ENCODE data around the gene LETM1. TPM values are rescaled to one million over a fixed set of nuclear protein-coding genes. Genes with fewer than 3 reads are reported as not detected.

Gene LETM1
- total RNA-seq, 1 donor from 2014 or later: 39.8 TPM

DNA sequence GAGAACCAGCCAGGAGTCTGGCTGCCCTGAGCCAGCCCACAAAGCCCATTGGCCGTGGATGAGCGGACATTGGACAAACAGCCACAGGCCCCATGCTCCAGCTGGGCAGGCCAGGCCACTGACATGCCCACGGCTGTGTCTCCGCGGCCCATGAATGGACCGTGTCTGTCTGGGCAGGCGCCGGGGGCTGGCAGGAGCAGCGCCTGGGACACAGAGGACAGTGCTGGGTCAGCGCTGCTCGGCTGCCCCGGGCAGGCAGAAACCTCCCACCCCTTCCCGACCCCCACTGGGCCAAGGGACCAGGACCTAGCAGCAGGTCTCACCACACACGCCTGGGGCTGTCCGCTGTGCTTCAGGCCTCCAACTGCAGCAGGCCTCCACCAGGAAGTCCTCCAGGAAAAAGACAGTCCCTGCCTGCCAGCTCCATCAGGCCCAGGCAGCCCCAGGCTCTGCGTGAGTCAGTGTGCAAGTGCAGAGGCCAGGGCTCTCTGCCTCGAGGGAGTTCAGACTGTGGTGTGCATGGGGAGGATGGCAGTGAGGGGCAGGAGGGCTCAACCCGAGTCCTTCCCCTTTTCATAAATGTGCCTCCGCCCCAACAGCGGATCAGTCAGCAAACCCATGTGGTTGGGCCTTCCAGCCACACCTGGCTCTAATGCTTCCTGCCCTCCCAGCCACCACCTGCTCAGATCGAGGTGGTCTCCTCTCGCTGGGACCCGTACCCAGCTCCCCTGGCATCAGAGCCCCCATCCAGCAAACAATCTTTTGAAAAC is 80.0 kb downstream of the LETM1 start:
- intact Hi-C loops (cut with DNase I): no loop called here
- ATAC-seq (no peak), DNase-seq (ENCODE audit: missing footprints) (no peak)

DNA sequence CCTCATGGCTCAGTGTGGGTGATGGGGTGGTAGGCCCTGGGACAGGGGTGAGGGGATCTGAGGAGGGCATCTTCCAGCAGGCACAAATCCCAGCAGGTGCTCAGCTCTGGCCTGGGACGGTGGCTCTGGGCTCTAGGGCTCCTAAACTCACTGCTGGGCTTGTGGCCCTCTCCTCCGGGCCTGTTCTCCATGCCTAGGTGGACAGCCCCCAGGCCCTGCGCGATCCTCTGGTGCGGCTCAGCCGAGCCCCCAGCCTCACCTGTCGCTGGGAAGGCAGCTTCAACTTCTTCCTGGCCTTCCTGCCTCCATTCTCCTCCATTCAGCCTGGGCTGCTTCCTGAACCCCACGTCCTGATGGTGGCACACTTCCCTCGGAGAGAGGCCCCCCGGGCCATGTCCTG is 82.2 kb downstream of the LETM1 start:
- intact Hi-C loops (cut with DNase I): no loop called here
- ATAC-seq: no peak
- DNase-seq (ENCODE audit: missing footprints): no peak

DNA sequence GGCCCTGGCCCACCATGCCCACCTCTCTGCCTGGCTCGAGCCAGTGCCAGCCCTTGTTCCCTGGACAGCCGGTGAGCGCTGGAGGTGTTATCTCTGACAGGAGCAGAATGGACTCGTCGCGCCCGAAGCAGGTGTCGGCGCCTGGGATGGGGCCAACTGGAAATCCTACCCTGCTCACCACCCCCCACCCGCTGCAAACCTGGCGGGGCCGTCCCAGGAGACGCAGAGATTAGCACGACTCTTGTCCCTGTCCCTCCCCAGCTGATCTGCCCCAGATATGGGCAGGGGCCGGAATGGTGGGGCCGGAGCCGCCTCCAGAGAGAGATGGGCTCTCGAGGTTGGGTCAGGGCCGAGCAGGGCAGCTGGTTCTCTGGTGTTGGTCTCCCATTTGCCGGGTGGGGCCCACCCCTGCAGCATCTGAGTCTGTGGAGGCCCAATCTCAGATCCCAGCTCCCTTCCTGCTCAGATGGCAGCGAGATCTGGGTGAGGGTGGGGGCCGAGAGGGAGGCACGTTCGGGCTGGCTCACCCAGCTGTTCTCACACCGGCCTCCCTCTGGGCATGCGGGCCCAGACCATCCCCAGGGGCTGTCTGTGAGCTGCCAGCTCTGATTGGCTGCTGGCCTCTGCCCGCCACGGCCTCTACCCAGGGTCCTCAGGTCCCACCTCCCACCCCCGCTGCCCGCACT is 83.0 kb downstream of the LETM1 start:
- ATAC-seq: no peak
- DNase-seq (ENCODE audit: missing footprints): no peak
- intact Hi-C loops (cut with DNase I): no loop called here

DNA sequence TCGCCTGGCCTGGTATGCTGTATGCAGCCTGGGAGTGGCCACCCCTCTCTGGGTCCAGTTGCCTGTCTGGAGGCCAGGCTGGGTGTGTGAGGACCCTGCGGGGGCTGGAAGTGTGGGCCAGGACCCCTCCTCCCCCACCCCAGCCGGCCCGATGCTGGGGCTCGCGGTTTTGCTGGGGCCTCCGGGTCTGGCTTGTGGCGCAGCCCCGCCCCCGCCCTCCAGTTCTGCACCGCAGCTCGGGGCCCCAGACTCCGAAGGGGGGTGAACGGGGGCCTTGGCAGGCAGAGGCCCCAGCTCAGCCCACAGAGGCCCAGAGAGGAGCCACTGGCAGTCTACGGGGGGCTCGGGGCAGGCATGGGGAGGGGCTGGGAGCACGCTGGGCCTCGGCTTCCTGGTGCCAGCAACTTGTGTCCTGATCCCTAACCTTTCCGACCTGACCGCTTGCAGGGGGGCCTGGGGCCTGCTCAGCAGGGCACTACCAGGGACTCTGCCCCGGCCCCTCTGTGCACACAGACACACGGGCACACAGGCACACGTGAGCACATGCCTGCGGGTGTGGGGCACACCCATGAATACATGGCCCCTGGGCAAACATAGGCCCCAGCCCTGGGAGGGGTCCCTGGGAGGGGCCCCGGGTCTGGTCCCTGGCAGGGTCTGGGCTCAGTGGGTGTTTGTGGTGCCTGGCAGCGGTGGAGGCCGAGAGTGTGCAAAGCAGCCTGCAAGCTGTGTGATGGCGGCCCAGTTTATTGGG is 84.2 kb downstream of the LETM1 start:
- ATAC-seq (no peak), DNase-seq (ENCODE audit: missing footprints) (no peak)
- intact Hi-C loops (cut with DNase I): no loop called here

DNA sequence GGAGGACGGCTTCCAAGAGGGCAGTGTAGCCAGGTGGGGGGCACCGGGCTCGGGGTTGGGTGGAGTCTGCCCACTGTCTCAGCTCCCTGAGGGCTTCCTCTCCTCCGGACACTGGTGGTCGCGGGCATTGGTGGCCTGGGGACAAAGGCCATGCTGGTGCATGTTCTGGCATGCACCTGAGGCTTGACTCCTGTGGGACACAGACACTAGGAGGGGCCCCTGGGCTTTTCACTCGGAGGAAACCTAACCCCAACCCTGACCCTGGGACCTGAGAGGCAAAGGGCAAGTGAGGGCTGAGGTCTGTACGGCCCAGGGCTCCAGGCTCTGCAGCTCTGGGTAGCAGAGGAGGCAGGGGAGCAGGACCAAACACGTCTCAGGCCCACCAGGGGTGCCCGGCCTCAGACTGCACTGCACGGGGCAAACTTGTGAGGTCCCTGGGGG is 85.1 kb downstream of the LETM1 start:
- no peak for ATAC-seq

DNA sequence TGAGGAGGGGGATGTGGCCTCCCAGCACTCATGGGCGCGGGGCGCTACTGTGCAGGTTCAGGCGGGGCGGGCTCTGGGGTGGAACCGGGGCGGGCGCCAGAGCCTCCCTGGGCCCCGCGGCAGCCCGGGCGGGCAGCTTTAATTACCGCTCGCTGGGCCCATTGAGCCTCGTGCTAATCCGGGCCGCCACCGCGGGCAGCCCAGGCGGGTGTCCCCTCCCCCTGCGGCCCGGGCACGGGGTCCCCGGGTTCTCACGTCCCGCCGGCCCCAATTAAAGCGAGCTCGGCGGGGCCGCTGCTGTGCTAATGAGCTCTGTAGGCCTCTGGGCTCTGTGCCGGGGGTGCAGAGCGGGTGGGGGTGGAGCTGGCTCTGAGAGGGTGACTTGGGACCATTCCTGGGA is 85.7 kb downstream of the LETM1 start:
- DNase-seq (ENCODE audit: missing footprints) (no peak), ATAC-seq (no peak)
- intact Hi-C loops (cut with DNase I): no loop called here

More for the DNA sequence above, 85.1 kb downstream of the LETM1 start:
- no peak for DNase-seq (ENCODE audit: missing footprints)
- intact Hi-C loops (cut with DNase I): no loop called here

DNA sequence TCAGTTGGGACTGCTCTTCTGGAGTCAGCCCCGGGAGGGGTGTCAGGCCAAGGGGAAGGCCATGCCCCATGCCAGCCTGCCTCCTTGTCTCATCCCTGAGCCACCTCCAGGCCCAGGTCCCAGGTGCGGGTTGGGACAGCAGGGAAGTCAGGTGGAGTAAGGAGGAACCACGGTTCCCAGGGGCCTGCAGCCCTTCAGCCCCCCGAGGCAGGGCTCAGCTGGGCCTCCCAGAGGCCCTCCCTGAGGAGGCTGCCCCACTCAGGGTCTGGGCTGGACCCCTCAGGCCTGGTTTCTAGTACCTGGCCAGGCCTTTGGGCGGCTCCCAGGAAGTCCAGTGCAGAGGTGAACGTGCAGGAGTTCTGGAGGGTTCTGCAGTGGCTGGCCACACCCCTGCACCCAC is 86.3 kb downstream of the LETM1 start:
- intact Hi-C loops (cut with DNase I): no loop called here
- no peak for DNase-seq (ENCODE audit: missing footprints)
- ATAC-seq: no peak

DNA sequence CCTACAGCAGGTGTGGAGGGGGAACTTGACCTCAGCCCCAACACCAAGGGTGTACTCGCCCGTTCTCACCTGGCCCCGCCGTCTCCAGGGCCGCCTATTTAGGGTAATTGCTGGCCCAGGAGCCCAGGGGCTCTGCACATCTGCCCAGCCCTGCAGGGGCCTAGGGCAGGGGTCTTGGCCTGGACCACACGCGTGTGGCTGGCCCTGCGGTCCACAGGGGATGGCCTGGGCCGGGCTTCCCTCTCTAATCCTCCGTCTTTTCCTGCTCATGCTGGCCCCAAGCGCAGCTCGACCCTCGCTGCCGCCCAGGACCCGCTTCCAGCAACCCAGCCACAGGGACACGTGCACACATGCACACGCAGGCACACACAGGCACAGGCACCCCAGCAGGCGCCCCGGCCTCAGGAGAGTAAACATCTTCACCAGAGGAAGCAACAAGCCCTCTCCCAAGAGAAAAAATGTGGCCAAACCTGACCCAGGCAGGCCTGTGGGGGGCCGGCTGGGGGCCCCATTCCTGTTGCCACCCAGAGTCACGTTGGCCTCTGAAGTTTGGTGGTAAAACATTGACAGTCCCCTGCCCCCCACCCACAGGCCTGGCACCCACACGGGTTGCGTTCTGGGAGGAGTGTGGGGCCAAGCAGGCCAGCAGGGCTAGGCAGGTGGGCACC is 87.5 kb downstream of the LETM1 start:
- ATAC-seq (no peak), DNase-seq (ENCODE audit: missing footprints) (no peak)
- intact Hi-C loops (cut with DNase I): no loop called here

DNA sequence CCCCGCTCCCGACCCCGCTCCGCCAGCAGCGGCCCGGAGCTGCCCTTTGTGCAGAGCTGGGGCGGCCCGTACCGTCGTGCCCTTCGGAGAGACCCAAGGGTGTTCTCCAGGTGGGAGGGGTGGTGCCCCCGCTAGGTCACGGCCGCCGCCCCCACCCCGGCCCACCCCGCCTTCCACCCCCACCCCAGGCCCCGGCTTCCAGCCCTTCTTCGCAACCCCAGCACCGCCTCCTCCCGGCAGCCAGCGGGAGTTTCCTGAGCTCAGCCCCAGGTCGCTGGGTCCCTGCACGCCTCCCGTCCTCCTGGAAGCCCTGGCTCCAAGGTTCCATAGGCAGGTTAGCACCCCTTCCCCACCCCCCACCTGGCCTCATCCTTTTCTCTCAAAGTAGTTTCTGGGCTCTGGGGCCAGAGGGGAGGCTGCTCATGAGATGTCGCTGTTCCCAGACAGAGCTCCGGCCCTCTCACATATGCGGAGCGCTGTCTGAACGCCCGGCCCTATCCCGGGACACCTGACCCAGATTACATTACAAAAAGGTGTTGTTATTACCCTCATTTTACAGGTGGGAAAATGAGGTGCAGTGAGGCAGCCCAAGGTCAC is 88.1 kb downstream of the LETM1 start:
- no peak for DNase-seq (ENCODE audit: missing footprints)
- no peak for ATAC-seq
- intact Hi-C loops (cut with DNase I): no loop called here

DNA sequence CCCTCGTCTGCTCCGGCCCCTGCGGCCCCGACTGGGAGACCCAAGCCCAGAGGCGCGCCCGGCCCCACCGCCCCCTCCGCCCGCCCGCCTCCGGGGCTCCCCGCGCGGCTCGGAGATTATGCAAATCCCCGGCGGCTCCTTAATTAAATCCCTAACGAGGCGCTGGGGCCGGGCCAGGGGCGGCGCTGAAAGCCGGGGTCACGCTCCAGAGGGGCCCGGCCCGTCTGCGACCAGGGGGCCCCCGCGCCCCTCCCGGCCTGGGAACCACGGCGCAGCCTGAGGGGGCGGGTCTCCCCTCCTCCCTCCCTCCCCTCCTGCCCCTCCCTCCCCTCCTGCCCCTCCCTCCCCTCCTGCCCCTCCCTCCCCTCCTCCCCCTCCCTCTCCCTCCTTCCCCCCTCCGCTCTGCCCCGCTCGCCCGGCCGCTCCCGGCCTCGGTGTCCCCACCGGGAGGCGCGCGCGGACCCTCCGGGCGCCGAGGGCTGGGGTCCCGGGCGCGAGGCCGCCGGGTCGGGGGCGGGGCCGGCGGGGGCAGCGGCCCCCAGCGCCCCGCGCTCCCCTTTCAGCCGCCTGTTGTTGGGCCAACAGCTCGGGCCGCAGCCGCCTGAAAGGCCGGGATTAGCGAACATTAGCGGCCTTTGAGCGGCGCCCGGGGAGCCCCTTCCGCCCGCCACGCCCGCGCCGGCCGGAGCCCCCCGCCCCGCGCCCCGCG is 88.7 kb downstream of the LETM1 start:
- DNase-seq (ENCODE audit: missing footprints) (no peak), ATAC-seq (peak; percentile 17)
- intact Hi-C loops (cut with DNase I): no loop called here

DNA sequence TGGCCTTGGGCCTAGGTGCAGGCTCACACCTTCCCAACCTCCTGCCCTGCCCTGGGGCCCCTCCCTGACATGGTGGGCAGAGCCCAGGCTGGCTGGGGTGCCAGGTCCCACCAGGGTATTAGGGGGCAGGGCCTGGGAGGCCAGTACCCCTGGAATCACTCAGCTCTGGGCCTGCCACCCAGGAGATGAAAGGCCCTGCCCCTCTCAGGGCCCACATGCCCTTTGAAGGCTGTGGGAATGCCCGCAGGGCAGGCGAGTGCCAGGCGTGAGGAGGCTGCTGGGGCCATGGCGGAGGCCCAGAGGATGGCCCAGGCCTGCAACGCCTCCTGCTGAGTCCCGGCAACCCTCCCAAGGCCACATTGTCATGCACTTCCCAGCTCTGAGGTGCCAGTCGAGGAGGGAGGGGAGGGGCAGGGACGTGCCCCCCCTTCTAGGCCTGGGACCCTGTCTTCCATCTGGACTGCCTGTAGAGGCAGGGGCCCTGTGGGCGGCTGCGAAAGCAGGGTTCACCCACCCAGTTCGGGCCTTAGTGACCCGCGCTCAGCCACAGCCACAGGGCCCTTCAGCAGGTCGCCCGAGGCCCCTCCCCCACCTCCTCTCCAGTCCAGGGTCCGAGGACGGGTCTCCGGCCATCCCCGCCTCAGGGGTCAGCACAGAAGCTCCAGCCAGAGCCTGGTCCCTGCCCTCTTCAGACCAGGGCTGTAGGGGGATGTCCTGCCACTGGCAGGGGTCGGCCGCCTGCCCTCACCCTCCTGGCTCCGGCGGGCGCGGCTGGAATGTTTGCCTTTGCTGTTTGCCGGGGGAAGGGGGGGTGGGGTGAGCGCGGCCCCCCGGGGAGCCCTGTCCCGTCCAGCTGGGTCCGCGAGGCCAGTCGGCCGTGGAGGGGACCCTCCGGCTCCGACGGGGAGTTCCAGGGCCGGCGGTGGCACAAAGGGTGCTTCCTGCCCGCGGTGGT is 89.6 kb downstream of the LETM1 start:
- DNase-seq (ENCODE audit: missing footprints): no peak

DNA sequence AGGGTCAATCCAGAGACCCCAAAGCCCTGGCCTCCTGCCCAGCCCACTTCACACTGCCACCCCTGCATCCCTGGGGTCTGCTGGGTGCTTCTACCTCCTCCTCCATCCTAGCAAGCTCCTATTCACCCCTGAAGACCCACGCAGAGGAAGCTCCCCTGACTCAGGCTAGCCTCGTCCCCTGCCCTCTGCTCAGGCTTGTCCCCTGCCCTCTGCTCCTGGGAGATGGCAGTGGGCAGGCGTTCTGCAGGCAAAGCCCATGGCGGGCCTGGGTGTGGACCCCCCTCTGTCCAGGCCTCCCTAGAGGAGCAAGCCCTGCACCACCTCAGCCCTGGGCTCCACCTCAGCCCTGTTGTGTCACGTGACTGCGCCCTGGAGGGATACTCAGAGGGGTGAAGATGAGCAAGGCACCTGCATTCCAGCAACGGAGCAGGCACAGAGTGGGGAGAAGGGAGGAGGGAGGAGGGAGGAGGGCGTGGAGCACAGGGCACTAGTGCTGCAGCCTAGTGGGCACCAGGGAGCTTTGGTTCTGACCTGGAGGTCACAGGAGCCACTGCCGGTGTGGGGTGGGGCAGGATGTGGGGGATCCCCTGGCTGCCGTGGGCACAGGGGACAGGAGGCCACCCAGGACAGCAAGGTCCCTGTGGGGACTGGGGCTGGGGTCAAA is 90.4 kb downstream of the LETM1 start:
- intact Hi-C loops (cut with DNase I): no loop called here
- no peak for DNase-seq (ENCODE audit: missing footprints)
- ATAC-seq: no peak

More for the DNA sequence above, 89.6 kb downstream of the LETM1 start:
- ATAC-seq: peak; percentile 5
- intact Hi-C loops (cut with DNase I): no loop called here

DNA sequence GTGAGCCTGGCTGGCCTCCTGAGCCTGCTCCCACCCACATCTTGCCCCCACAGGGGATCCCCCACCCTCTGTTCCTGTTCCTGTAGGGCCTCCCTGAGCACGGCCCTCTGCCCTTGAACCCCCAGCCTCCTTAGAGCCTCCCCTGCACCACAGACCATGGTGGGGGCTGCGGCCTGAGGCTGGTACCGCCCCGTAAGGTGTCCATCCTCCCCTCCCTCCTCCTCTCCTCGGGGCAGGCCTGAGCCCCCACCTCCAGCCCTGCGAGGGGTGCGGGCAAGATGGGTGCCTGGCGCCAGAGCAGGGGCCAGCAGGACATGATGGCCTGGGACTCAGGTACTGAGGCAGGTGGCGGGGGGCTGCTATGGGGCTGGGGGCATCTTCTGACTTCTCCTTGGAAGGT is 91.3 kb downstream of the LETM1 start:
- intact Hi-C loops (cut with DNase I): no loop called here
- no peak for ATAC-seq
- DNase-seq (ENCODE audit: missing footprints): no peak

DNA sequence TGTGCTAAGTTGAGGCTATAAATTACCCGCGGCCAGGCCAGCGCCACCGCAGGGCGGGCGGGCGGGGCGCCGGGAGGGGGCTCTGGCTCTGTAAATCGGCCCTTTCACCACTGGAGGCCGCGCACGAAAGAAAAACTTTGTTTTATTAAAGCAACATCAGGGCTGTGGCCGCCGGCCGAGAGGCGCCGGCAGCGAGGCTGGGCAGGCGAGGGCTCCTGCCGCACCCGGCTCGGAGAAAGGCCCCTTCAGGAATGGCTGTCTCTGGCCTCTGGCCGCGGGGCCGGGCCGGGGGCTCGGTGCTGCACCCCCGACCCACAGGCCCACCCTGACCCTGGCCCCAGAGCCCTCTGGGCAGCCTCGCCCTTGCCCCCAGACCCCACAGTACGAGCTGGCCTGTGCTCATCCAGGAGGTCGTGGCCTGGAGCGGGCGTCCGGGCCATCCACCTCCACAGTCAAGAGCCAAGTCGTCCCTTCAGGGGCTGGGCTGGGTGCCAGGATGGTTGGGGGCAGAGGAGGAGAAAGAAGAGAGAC is 92.3 kb downstream of the LETM1 start:
- no peak for DNase-seq (ENCODE audit: missing footprints)
- intact Hi-C loops (cut with DNase I): no loop called here
- peak; percentile 32 for ATAC-seq

DNA sequence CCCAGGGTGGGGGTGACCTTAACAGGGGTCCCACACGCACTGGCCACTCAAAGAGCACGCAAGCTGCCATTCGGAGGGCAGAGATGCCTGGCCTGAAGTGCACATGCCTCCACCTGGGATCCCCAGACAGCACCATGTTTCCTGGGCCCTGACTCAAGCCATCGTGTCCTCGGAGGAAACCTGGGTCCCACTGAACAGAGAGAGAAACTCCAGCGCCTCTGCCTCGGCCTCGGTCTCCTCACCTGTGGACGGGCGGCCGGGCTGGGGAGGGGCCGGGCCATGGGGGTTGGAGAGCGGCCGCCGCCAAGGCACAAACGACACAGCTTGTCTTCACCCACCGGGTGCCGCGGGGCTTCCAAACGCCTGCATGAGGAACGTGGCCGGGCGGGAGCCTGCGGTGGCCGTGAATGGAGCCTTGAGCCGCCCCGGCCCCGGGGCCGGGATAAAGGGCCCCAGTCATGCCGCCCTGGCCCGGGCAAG is 92.8 kb downstream of the LETM1 start:
- DNase-seq (ENCODE audit: missing footprints): no peak
- no peak for ATAC-seq
- intact Hi-C loops (cut with DNase I): no loop called here

DNA sequence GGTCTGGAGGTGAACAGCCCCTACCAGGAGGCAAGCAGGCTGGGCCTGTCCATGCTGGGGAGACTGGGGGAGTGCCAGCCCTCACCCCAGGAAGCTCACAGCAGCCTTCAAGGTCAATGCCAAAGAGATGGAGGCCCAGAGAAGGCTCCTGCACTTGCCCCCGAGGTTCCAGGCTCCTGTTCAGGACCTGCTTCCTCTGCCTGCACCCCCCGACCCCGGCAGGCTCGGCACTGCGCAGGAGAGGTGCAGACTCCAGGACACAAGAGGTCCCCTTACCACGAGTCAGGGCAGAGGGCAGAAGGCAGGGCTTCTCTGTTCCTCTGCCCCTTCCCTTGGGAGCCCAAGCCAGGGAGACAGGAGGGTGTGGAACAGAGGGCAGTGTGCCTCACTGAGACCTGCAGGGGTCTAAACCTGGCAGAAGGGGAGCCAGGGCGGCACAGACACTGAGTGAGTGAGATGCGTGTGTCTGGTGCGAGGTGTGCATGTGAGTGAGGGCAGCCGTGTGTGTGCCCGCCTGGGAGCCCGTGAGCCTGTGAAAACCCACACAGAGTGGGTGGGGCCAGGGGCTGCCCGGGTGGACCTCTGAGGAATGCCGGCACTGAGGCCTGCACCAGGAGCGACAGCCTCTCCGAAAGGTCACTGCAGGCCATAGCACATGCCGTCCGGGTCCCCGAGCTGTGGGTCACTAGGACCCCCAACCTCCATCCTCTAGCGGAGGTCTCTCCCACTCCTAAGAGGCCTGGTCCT is 93.5 kb downstream of the LETM1 start:
- no peak for DNase-seq (ENCODE audit: missing footprints)
- intact Hi-C loops (cut with DNase I): no loop called here

More for the DNA sequence above, 93.5 kb downstream of the LETM1 start:
- ATAC-seq: no peak

All from Right ventricle myocardium inferior (tissue), 1 donor.